NCI-H748 (cell line): Measurements from ENCODE around the gene TANGO2.
"Not testable (repeated sequence)": the region's sequence is repeated elsewhere in the genome, so short reads cannot be mapped to it uniquely, and the experiment has no call there.

ENCODE experiments used
- DNase-seq: peaks from one replicate; lab custom pipeline; 2025; ENCODE audit not compliant: unreplicated experiment; lab: John Stamatoyannopoulos, UW

Gene TANGO2

GRCh38 chr22:20060700-20061480 is 40.0 kb downstream of the TANGO2 start:
- no peak for DNase-seq

GRCh38 chr22:20061481-20061861 is 40.6 kb downstream of the TANGO2 start:
- no peak for DNase-seq

- no peak for DNase-seq
Observed at GRCh38 chr22:20062043-20062765, 41.3 kb downstream of the TANGO2 start.

DNA sequence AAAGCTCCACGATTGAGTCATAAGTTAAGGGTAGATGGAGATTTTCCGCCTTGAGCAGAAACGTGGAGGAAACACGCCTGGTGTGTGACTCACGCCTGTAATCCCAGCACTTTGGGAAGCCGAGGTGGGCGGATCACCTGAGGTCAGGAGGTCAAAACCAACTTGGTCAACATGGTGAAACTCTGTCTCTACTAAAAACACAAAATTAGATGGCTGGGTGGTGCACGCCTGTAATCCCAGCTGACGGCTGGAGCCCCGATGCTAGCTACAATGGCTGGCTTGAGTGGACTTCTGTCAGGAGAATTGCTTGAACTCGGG is 41.8 kb downstream of the TANGO2 start:
- DNase-seq: no peak

GRCh38 chr22:20063271-20064139 is 42.6 kb downstream of the TANGO2 start:
- no peak for DNase-seq

DNA sequence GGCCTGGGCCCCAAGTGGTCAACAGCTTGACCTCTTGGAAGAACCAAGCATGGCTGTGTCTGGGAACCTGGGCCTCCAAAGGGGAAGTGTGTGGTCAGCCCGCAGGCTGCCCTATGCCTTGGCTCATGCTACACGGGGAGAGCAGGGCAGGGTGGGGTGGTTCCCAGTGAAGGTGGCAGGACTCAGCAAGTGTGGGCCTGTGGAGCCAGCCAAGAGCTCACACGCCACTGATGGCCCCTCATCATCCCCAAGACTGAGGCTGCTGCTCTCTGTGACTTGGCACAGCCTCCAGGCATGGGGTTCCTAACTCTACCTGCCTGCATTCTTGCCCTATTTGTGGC is 43.2 kb downstream of the TANGO2 start:
- no peak for DNase-seq

DNA sequence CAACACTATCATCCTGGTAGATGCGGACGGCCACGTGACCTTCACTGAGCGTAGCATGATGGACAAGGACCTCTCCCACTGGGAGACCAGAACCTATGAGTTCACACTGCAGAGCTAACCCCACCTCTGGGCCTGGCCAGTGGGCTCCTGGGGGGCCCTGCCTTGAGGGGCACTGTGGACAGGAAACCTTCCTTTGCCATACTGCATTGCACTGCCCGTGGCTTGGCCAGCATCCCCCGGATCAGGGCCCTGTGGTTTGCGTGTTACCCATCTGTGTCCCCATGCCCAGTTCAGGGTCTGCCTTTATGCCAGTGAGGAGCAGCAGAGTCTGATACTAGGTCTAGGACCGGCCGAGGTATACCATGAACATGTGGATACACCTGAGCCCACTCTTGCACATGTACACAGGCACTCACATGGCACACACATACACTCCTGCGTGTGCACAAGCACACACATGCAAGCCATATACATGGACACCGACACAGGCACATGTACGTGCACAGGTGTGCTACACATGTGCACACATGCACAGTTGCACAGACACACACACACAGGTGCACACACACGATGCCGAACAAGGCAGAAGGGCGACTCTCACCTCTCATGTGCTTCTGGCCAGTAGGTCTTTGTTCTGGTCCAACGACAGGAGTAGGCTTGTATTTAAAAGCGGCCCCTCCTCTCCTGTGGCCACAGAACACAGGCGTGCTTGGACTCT is 43.8 kb downstream of the TANGO2 start:
- no peak for DNase-seq

DNA sequence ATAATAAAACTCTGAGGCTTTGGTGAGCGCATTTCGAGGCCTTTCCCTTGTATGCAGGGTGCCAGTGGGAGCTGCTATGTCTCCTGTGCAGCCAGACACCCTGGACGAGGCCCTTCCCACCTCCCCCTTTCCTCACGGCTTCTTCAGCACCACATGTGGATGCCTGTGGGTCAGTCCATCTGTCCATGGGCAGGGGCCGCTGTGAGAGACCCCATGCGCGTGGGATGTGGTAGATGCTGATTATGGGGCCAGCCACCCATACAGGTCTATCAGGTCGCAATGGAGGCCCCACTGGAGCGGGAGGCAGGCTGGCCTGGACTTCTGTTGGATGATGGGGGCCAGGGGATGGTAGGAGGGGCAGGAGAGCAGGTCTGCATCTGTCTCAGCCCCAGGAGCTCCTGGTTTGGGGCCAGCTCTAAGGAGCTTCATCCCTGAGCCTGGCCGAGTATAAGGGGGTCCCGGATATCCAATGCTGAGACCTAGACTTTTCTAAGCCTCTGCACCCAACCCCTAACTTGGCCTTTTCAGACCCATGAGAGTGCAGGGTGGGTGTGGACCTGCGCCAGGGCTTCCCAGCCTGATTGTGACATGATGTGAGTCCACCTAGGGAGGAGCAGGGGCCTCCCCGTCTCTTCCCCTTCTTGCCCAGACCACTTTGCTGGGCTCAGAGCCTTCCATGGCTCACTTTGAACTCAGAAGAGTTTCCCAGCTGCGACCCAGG is 45.1 kb downstream of the TANGO2 start:
- DNase-seq: no peak

DNA sequence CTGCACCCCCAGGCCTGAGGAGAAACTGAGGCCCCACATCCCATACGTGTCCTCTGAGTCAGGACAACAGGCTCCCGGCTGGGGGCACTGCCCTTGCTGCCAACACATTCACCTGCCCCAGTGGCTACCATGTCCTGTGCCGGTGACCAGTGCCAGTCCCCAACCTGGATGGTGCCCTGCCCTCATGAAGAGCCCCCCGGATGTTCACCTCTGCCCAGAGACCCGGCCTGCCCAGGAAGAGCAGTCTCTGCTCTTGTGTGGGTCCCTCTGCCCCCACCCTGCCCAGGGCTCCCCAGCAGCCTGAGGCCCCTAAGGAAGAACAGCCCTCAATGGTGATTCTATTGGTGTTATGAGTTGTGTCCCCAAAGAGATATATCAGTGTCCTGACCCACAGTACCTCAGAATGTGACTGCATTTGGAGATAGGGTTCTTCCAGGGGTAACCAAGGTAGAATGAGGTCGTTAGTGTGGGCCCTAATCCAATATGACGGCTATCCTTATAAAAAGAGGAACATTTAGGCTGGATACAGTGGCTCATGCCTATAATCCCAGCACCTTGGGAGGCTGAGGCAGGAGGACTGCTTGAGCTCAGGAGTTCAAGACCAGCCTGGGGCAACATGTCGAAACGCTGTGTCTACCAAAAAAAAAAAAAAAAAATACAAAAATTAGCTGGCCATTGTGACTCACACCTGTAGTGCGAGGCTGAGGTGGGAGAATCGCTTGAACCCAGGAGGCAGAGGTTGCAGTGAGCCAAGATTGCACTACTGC is 45.9 kb downstream of the TANGO2 start:
- DNase-seq: no peak

DNA sequence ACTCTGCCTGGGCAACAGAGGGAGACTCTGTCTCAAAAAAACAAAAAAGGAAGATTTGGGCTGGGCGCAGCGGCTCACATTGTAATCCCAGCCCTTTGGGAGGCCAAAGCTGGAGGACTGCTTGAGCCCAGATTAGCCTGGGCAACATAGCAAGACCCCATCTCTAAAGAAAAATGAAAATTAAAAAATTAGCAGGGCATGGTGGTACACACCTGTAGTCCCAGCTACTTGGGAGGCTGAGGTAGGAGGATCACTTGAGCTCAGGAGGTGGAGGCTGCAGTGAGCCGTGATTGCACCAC is 46.4 kb downstream of the TANGO2 start:
- not testable (repeated sequence) for DNase-seq

- DNase-seq: no peak
Observed at GRCh38 chr22:20068640-20069039, 47.7 kb downstream of the TANGO2 start.

DNA sequence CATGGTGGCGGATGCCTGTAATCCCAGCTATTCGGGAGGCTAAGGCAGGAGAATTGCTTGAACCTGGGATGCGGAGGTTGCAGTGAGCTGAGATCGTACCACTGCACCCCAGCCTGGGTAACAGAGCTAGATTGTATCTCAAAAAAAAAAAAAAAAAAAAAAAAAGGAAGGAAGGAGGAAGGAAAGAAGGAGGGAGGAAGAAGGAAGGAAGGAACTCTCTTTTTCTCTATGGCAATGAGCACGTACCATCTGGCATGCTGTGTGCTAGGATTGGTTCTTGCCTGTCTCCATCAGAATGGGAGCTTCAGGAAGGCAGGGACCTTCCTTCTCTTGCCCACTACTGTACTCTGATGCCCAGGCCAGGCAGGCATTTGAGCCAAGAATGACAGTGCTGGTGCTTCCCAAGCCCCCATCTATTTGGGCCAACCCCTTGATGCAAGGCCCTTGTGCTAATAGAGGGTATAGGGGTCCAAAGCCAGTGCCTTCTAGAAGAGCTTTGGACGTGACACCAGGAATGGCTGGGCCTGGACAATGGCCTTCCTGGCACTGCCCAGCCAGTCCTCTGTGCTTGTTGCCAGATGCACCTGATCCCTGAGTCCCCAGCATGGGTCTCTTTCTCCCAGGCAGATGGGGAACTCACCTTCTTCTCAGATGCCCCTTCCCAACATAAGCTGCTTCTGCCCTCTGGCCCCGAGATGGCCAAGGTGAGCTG is 48.6 kb downstream of the TANGO2 start:
- no peak for DNase-seq

- no peak for DNase-seq
Observed at GRCh38 chr22:20071524-20071972, 50.6 kb downstream of the TANGO2 start.

- DNase-seq: no peak
Observed at GRCh38 chr22:20076627-20077172, 55.8 kb downstream of the TANGO2 start.

- peak; percentile 94 for DNase-seq
Observed at GRCh38 chr22:20079745-20080444, 59.0 kb downstream of the TANGO2 start, which contains the start of gene DGCR8. Gene DGCR8 (plus strand): TSS chr22:20080241. CDS start chr22:20085964, 5,723 bp downstream.

GRCh38 chr22:20080445-20080775 is 59.5 kb downstream of the TANGO2 start:
- peak; percentile 64 for DNase-seq

- peak; percentile 52 for DNase-seq
Observed at GRCh38 chr22:20080776-20081654, 60.1 kb downstream of the TANGO2 start.
